Measurements from ENCODE around the gene OBSCN.

DNA sequence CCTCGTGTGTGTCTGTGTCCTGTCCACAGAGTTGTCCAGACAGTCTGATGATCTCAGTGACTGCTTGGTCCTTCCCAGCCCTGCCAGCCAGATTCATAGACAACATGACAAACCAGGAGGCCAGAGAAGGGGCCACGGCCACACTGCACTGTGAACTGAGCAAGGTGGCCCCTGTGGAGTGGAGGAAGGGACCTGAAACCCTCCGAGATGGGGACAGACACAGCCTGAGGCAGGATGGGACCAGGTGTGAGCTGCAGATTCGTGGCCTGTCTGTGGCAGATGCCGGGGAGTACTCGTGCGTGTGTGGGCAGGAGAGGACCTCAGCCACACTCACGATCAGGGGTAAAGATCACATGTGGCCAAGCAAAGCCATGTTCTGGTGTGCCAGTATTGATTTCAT lies 96.4 kb downstream of the OBSCN start:
- no peak for TF ChIP-seq POLR2A (IDR thresholded peaks at IDR 0.05)
- TF ChIP-seq, protein P1, sequence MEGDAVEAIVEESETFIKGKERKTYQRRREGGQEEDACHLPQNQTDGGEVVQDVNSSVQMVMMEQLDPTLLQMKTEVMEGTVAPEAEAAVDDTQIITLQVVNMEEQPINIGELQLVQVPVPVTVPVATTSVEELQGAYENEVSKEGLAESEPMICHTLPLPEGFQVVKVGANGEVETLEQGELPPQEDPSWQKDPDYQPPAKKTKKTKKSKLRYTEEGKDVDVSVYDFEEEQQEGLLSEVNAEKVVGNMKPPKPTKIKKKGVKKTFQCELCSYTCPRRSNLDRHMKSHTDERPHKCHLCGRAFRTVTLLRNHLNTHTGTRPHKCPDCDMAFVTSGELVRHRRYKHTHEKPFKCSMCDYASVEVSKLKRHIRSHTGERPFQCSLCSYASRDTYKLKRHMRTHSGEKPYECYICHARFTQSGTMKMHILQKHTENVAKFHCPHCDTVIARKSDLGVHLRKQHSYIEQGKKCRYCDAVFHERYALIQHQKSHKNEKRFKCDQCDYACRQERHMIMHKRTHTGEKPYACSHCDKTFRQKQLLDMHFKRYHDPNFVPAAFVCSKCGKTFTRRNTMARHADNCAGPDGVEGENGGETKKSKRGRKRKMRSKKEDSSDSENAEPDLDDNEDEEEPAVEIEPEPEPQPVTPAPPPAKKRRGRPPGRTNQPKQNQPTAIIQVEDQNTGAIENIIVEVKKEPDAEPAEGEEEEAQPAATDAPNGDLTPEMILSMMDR (IDR thresholded peaks at IDR 0.05): no peak
